Hepatocyte (in vitro differentiated cells): ENCODE data around the gene NPHP4. TPM values are rescaled to one million over a fixed set of nuclear protein-coding genes. Genes with fewer than 3 reads are reported as not detected.

Experiments
- DNase-seq: peaks from one replicate; pipeline ENCODE4 v3.0.0-alpha.2; 2016; ENCODE audit warnings: low spot score
- H2AFZ ChIP-seq: fragments of 200-600 bp; sonication (generic); 2 replicates; pipeline ENCODE4 v1.6.0; 2016; ENCODE audit warnings: antibody characterized with exemption, mild to moderate bottlenecking
- H3K27ac ChIP-seq: fragments of 200-600 bp; sonication (generic); 2 replicates; pipeline ENCODE4 v1.5.1; 2016; ENCODE audit warnings: mild to moderate bottlenecking
- H3K27me3 ChIP-seq: fragments of 200-600 bp; sonication (generic); 2 replicates; pipeline ENCODE4 v1.6.1; 2016
- H3K36me3 ChIP-seq: fragments of 200-600 bp; sonication (generic); replicated peaks from 2 replicates; pipeline ENCODE4 v1.5.1; 2016; ENCODE audit warnings: low read depth; ENCODE audit not compliant: insufficient read depth
- H3K4me1 ChIP-seq: fragments of 200-600 bp; sonication (generic); 2 replicates; pipeline ENCODE4 v1.5.1; 2016; ENCODE audit warnings: mild to moderate bottlenecking, moderate library complexity; ENCODE audit not compliant: insufficient read depth
- H3K4me2 ChIP-seq: fragments of 200-600 bp; sonication (generic); 2 replicates; pipeline ENCODE4 v1.6.0; 2016
- H3K4me3 ChIP-seq: fragments of 200-600 bp; sonication (generic); 2 replicates; pipeline ENCODE4 v1.5.1; 2016; ENCODE audit warnings: mild to moderate bottlenecking
- H3K79me2 ChIP-seq: fragments of 200-600 bp; sonication (generic); 2 replicates; pipeline ENCODE4 v1.6.0; 2017; ENCODE audit warnings: mild to moderate bottlenecking
- H3K9me2 ChIP-seq: fragments of 200-600 bp; sonication (generic); replicated peaks from 2 replicates; pipeline ENCODE4 v1.6.0; 2017; ENCODE audit warnings: mild to moderate bottlenecking; ENCODE audit not compliant: insufficient read depth
- H3K9me3 ChIP-seq: fragments of 200-600 bp; sonication (generic); 2 replicates; pipeline ENCODE4 v1.5.1; 2016; ENCODE audit warnings: low read depth, mild to moderate bottlenecking
- H4K20me1 ChIP-seq: fragments of 200-600 bp; sonication (generic); 2 replicates; pipeline ENCODE4 v1.6.0; 2016; ENCODE audit warnings: mild to moderate bottlenecking; ENCODE audit not compliant: insufficient read depth, poor library complexity, severe bottlenecking
- EZH2 ChIP-seq: fragments of 200-600 bp; sonication (generic); IDR thresholded peaks from 2 replicates; pipeline ENCODE4 v1.6.1; 2016; ENCODE audit warnings: antibody characterized with exemption, mild to moderate bottlenecking, borderline replicate concordance
- EZH2phosphoT487 ChIP-seq: fragments of 200-600 bp; sonication (generic); IDR thresholded peaks from one replicate; pipeline ENCODE4 v1.6.1; 2018; ENCODE audit warnings: antibody characterized with exemption, mild to moderate bottlenecking, low read depth, moderate library complexity; ENCODE audit not compliant: unreplicated experiment, severe bottlenecking
- WGBS: methylation state at CpG from one replicate; pipeline ENCODE4 v1.1.6; 2016; ENCODE audit warnings: low lambda C conversion rate; ENCODE audit errors: missing lambda C conversion rate; 5-methylcytosine and 5-hydroxymethylcytosine counted together
- polyA plus RNA-seq: library from polyadenylated mRNA; unstranded; fragments of >200 nt; fragmentation: Nextera tagmentation; extraction: Ambion mirVana; gene quantifications from 2 replicates; pipeline ENCODE4 v1.2.1, GENCODE V29; 2016
- total RNA-seq: library from RNA; depleted of rRNA; stranded (reverse); fragments of >200 nt; gene quantifications from 2 replicates; pipeline ENCODE4 v1.2.3, GENCODE V29; 2014
- TF ChIP-seq, protein P1 (sequence below): fragments of 200-600 bp; sonication (generic); IDR thresholded peaks from 2 replicates; pipeline ENCODE4 v1.5.1; 2016; ENCODE audit warnings: antibody characterized with exemption, mild to moderate bottlenecking; ENCODE audit not compliant: poor library complexity

NPHP4 gene
- total and polyA plus RNA-seq, 2 experiments from 2014 or later: 5.6 to 6.0 TPM

DNA sequence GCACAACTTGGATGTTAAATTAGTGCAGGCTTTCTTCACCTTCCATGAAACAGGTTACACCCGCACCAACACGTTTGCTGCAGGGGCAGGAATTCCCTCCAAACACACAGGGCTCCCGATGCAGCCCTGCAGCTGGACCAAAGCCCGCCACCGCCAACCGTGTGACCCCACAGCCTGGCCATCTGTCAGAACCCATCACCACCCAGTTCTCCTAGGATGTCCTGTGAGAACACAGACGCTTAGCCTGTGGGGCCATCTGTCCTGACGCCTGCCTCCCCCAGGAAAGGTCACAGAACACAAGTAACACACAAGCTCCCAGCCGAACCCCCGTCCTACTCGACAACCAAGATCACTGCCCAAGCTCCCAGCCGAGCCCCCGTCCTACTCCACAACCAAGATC is 108.1 kb downstream of the NPHP4 start:
- Histone ChIP-seq H3K9me3 (no peaks in the 10 kb centered on the region), H3K27ac (no peak overlapping the region), H3K9me2 (no peaks in the 10 kb centered on the region), H3K4me3 (no peak overlapping the region), H4K20me1 (no peaks in the 10 kb centered on the region), H2AFZ (no peak overlapping the region), H3K36me3 (no peaks in the 10 kb centered on the region), H3K4me2 (no peak overlapping the region), H3K27me3 (no peaks in the 10 kb centered on the region), H3K4me1 (no peaks in the 10 kb centered on the region), H3K79me2 (no peaks in the 10 kb centered on the region)
- TF ChIP-seq EZH2 (no peak), EZH2phosphoT487 (no peak)
- TF ChIP-seq, protein P1, sequence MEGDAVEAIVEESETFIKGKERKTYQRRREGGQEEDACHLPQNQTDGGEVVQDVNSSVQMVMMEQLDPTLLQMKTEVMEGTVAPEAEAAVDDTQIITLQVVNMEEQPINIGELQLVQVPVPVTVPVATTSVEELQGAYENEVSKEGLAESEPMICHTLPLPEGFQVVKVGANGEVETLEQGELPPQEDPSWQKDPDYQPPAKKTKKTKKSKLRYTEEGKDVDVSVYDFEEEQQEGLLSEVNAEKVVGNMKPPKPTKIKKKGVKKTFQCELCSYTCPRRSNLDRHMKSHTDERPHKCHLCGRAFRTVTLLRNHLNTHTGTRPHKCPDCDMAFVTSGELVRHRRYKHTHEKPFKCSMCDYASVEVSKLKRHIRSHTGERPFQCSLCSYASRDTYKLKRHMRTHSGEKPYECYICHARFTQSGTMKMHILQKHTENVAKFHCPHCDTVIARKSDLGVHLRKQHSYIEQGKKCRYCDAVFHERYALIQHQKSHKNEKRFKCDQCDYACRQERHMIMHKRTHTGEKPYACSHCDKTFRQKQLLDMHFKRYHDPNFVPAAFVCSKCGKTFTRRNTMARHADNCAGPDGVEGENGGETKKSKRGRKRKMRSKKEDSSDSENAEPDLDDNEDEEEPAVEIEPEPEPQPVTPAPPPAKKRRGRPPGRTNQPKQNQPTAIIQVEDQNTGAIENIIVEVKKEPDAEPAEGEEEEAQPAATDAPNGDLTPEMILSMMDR: no peak
- WGBS: 94% methylated on average over 12 of the region's 13 CpGs
- DNase-seq: no peak

DNA sequence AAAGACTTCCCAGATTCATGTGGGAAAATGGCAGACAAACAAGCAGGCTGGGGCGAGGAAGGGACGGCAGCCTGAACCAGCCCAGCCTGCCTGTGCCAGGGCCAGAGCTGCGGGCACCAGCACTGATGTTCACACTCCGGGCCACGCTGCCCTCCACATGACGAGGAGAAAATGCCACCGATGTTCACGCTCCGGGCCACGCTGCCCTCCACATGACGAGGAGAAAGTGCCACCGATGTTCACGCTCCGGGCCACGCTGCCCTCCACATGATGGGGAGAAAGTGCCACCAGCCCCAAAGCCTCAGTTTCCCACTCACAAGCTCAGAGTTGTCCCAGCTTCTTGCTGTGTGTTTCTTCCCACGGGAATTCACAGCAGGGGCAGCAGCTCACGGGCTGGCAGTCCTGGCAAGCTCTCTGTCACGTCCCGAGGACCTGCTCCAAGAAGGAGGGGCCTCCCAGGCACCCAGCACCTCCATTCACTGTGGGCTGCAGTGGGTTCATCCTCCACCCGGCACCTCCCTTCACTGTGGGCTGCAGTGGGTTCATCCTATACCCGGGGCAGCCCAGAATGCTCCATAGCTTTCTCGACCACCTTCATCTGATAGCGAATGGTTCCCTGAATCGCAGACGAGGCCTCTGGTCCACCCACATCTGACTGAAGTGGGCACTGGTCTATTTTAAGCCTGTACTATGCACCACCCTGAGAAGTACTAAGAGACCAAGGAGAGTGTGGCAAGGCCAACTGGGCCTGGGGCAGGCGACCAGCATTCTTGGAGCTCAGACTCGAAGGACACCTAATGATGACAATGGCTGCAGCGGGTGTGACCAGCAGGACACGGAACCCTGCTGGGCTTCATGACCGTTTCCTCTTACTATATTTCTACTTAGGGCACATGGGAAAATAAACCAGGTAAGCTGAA is 108.8 kb downstream of the NPHP4 start:
- H3K36me3 ChIP-seq: no peaks in the 10 kb centered on the region
- no peaks in the 10 kb centered on the region for H4K20me1 ChIP-seq
- H3K9me3 ChIP-seq: no peaks in the 10 kb centered on the region
- H3K79me2 ChIP-seq: no peaks in the 10 kb centered on the region
- H3K9me2 ChIP-seq: no peaks in the 10 kb centered on the region
- no peak overlapping the region for H3K4me2 ChIP-seq
- TF ChIP-seq EZH2 (no peak), EZH2phosphoT487 (no peak)
- TF ChIP-seq, protein P1: no peak
- no peaks in the 10 kb centered on the region for H3K27me3 ChIP-seq
- H3K27ac ChIP-seq: no peak overlapping the region
- no peak for DNase-seq
- 94% methylated on average over 30 of the region's 30 CpGs for WGBS
- no peak overlapping the region for H2AFZ ChIP-seq
- no peaks in the 10 kb centered on the region for H3K4me1 ChIP-seq
- H3K4me3 ChIP-seq: no peak overlapping the region

DNA sequence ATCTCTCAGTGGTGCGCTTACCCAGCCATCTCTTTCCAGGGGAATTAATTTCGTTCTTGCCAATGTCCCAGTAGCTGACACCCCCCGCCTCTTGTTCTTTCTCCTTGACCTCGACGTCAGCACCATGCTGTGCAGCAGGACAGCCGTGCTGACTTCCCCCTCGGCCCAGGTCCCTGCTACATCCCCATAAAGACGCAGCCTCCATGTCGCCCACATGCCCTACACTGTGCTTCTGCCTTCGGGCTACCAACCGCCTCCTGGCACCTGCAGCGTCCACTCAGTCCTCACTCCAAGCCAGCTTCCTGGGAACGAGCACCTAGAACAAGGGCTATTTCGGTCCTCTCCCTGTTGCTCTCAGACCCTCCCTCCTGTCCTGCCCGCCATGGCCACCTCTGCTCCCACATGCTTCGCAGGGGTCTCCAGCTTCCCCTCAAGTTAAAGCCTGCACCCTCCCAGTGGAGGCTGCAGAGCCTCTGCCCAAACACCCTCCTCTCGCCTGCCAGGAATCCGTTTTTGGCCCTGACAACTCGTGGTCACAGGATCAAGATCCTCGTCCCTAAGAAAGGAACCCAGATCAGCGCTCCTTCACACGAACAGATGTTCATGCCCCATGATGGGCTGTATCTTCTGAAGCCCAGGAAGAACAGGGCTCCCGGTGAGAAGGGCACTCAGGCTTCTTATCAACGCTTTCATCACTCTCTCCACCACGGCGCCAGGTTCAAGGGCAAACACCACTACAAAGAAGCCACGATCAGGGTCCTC is 109.7 kb downstream of the NPHP4 start:
- H3K9me3 ChIP-seq: no peaks in the 10 kb centered on the region
- H3K27me3 ChIP-seq: no peaks in the 10 kb centered on the region
- no peak overlapping the region for H3K27ac ChIP-seq
- H3K9me2 ChIP-seq: no peaks in the 10 kb centered on the region
- H4K20me1 ChIP-seq: no peaks in the 10 kb centered on the region
- DNase-seq: no peak
- TF ChIP-seq EZH2 (no peak), EZH2phosphoT487 (no peak)
- TF ChIP-seq, protein P1: no peak
- H2AFZ ChIP-seq: no peak overlapping the region
- H3K4me2 ChIP-seq: no peak overlapping the region
- H3K79me2 ChIP-seq: no peaks in the 10 kb centered on the region
- 94% methylated on average over 27 of the region's 27 CpGs for WGBS
- no peak overlapping the region for H3K4me3 ChIP-seq
- H3K4me1 ChIP-seq: no peaks in the 10 kb centered on the region
- no peaks in the 10 kb centered on the region for H3K36me3 ChIP-seq
